ENCODE measurements around the gene KRT6A. TPM values are rescaled to one million over a fixed set of nuclear protein-coding genes. Genes with fewer than 3 reads are reported as not detected.

Gene KRT6A
- total RNA-seq, 1 experiment from 2014 or later = 0.24 TPM

DNA sequence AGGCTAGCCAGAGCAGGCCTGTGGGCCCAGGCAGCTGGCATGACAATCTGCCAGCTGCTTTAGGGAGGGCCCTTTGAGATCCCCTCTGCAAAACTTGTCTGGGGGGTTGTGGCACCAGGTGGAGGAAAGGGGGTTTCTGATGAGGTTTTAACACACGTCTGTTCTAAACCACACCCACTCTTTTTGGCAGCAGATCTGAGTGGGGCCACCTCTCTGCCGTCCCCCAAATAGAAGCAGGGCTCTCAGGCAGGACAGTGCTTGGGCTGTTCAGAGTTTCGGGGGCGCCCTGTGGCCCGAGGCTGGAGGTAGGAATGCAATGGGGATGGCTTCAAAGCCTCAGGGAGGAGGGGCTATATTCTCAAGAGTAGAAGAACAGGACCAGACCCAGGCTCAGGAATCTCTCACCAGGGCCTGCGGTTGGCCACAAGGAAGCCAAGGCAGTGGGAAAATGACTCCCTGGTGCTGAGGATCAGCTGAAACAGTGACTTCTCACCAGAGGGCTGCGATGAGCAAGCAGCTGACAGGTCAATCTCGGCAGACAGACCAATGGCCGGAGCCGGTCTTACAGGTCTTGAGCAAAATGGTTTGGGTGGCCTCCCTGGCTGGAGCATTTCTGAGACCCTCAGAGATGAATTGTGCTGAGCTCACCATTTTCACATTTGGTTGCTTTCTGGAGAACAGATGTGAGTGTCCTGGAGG is 28.7 kb upstream of the KRT6A start:
- no TSS peak for BruUV-seq (replicated peaks)
- DNase-seq (ENCODE audit: low spot score) = no peak
- intact Hi-C loops (cut with micrococcal nuclease; ENCODE audit: unreplicated experiment) = no loop called here
- Histone ChIP-seq H3K4me3 (ENCODE audit: low read depth, low read length, poor library complexity, severe bottlenecking) (no peak overlapping the region), H3K9me3 (ENCODE audit: low read depth, low read length, poor library complexity, severe bottlenecking) (no peaks in the 10 kb centered on the region), H3K27me3 (replicated peaks; ENCODE audit: insufficient read depth, low read depth, low read length, poor library complexity) (no peaks in the 10 kb centered on the region), H3K27ac (ENCODE audit: low read depth, low read length, poor library complexity, severe bottlenecking) (no peak overlapping the region), H3K4me1 (ENCODE audit: insufficient read depth, low read length, poor library complexity, severe bottlenecking) (peaks cover 14% of the 10 kb centered on the region), H3K36me3 (ENCODE audit: insufficient read depth, low read length, poor library complexity, severe bottlenecking) (no peaks in the 10 kb centered on the region)
- CTCF ChIA-PET = no interaction called here
- POLR2A ChIA-PET (ENCODE audit: low non-redundant PET) = no interaction called here
- TF ChIP-seq EZH2 (IDR thresholded peaks at IDR 0.05; ENCODE audit: borderline replicate concordance, low read depth, low read length, poor library complexity, severe bottlenecking) = no peak
- TF ChIP-seq, protein P1, sequence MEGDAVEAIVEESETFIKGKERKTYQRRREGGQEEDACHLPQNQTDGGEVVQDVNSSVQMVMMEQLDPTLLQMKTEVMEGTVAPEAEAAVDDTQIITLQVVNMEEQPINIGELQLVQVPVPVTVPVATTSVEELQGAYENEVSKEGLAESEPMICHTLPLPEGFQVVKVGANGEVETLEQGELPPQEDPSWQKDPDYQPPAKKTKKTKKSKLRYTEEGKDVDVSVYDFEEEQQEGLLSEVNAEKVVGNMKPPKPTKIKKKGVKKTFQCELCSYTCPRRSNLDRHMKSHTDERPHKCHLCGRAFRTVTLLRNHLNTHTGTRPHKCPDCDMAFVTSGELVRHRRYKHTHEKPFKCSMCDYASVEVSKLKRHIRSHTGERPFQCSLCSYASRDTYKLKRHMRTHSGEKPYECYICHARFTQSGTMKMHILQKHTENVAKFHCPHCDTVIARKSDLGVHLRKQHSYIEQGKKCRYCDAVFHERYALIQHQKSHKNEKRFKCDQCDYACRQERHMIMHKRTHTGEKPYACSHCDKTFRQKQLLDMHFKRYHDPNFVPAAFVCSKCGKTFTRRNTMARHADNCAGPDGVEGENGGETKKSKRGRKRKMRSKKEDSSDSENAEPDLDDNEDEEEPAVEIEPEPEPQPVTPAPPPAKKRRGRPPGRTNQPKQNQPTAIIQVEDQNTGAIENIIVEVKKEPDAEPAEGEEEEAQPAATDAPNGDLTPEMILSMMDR (conservative IDR thresholded peaks at IDR 0.05; ENCODE audit: low read depth, low read length) = no peak

DNA sequence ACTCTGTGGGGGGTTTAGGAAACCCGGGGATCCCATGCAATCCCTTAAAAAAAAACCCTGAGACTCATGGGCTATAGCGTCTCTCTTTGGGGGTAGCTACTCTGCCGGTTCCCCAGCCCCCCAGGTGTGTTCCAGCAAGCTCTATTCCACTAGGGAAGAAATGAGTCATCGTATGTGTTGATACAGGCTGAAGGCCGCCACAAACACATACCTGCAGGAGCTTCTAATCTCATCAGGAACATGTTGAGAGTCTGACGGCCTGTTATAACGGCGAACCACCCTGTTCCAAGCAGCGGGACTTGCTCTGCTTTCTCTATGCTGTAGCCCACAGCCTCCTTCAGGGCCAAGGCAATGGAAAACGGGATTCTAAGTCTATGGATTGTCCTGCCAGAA is 28.1 kb upstream of the KRT6A start:
- Histone ChIP-seq H3K36me3 (ENCODE audit: insufficient read depth, low read length, poor library complexity, severe bottlenecking) (no peaks in the 10 kb centered on the region), H3K4me3 (ENCODE audit: low read depth, low read length, poor library complexity, severe bottlenecking) (no peak overlapping the region), H3K27me3 (replicated peaks; ENCODE audit: insufficient read depth, low read depth, low read length, poor library complexity) (no peaks in the 10 kb centered on the region), H3K9me3 (ENCODE audit: low read depth, low read length, poor library complexity, severe bottlenecking) (no peaks in the 10 kb centered on the region), H3K4me1 (ENCODE audit: insufficient read depth, low read length, poor library complexity, severe bottlenecking) (peaks cover 14% of the 10 kb centered on the region), H3K27ac (ENCODE audit: low read depth, low read length, poor library complexity, severe bottlenecking) (no peak overlapping the region)
- ChIA-PET CTCF (no interaction called here), POLR2A (ENCODE audit: low non-redundant PET) (no interaction called here)
- BruUV-seq (replicated peaks) = no TSS peak
- TF ChIP-seq EZH2 (IDR thresholded peaks at IDR 0.05; ENCODE audit: borderline replicate concordance, low read depth, low read length, poor library complexity, severe bottlenecking) = no peak
- TF ChIP-seq, protein P1 (conservative IDR thresholded peaks at IDR 0.05; ENCODE audit: low read depth, low read length) = no peak
- intact Hi-C loops (cut with micrococcal nuclease; ENCODE audit: unreplicated experiment) = no loop called here
- DNase-seq (ENCODE audit: low spot score) = no peak

DNA sequence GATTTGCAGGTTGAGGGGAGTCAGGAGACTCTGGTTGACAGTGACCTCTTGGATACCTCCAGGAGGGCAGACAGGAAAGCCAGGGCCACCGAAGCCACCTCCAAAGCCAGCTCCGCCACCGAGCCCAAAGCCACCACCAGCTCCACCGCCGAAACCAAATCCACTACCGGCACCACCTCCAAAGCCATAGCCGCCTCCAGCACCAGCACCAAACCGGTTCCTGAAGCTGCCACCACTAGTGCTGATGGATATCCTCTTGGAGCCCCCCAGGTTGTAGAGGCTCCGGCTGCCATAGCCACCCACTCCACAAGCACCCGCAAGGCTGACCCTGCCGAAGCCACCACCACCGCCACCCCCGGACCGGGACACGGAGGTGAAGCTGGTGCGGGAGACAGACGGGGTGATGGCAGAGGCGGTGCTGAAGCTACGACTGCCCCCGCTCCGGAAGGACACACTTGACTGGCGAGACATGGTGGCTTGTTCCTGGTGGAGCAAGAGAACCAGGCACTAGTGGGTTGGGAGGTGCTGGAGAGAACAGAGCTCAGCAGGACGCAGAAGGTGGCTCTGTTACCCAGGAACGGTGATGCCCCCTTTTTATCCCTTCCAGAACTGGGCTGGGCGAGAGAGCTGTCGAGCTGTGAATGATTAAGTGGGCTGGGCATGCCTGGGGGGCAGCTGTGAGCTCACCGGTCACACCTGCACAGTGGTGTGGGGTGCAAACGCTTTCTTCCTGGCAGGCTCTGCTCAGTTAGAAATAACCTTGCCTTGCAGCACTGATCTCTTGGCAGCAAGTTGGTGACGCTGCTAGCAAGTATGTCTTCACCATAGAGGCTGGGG is 27.0 kb upstream of the KRT6A start, which contains the start of gene KRT5:
Gene KRT5, minus strand, starts transcription at position 569 of the 837 bp plus-strand sequence. Its CDS starts 98 bp downstream, at position 471.
- Histone ChIP-seq H3K27ac (ENCODE audit: low read depth, low read length, poor library complexity, severe bottlenecking) (no peak within 1 kb of the TSS), H3K36me3 (ENCODE audit: insufficient read depth, low read length, poor library complexity, severe bottlenecking) (no peaks in the 10 kb centered on the region), H3K9me3 (ENCODE audit: low read depth, low read length, poor library complexity, severe bottlenecking) (no peaks in the 10 kb centered on the region), H3K4me3 (ENCODE audit: low read depth, low read length, poor library complexity, severe bottlenecking) (no peak within 1 kb of the TSS), H3K4me1 (ENCODE audit: insufficient read depth, low read length, poor library complexity, severe bottlenecking) (peaks cover 14% of the 10 kb centered on the region), H3K27me3 (replicated peaks; ENCODE audit: insufficient read depth, low read depth, low read length, poor library complexity) (no peaks in the 10 kb centered on the region)
- BruUV-seq (replicated peaks) = no TSS peak
- DNase-seq (ENCODE audit: low spot score) = no peak
- ChIA-PET CTCF (no interaction called here), POLR2A (ENCODE audit: low non-redundant PET) (no interaction called here)
- no peak for TF ChIP-seq EZH2 (IDR thresholded peaks at IDR 0.05; ENCODE audit: borderline replicate concordance, low read depth, low read length, poor library complexity, severe bottlenecking)
- TF ChIP-seq, protein P1 (conservative IDR thresholded peaks at IDR 0.05; ENCODE audit: low read depth, low read length) = no peak
- intact Hi-C loops (cut with micrococcal nuclease; ENCODE audit: unreplicated experiment) = no loop called here

Measured in A673 (cell line).